Stomach (tissue), 9 donors: ENCODE measurements around the gene MED12L. TPM values are rescaled to one million over a fixed set of nuclear protein-coding genes. Genes with fewer than 3 reads are reported as not detected.

Experiments
- DNase-seq, 2 donors: peaks; one replicate each; pipeline versions ENCODE4 v3.0.0 to v3.0.0-alpha.2; 2013 to 2019
- H3K27ac ChIP-seq, 5 donors: fragments of 200-600 bp in 4 of 5; sonication (generic) in 4 of 5; one replicate each; pipeline ENCODE4 v1.5.1; 2013 to 2019; ENCODE audit warnings: mild to moderate bottlenecking in 1 of 5, moderate library complexity in 1 of 5
- H3K27me3 ChIP-seq, 3 donors: fragments of 200-600 bp; sonication (generic); one replicate each; pipeline ENCODE4 v1.5.1; 2017 to 2019; ENCODE audit warnings: mixed run types in 1 of 3
- H3K36me3 ChIP-seq, 4 donors: fragments of 200-600 bp; sonication (generic); 1 replicate in 3 of 4; 2 replicates in 1 of 4; pipeline ENCODE4 v1.5.1; 2016 to 2019
- H3K4me1 ChIP-seq, 4 donors: fragments of 200-600 bp; sonication (generic); one replicate each; pipeline ENCODE4 v1.5.1; 2016 to 2019
- H3K4me3 ChIP-seq, 4 donors: fragments of 200-600 bp; sonication (generic) in 3 of 4; one replicate each; pipeline ENCODE4 v1.5.1; 2016 to 2019; ENCODE audit warnings: mild to moderate bottlenecking in 1 of 4
- H3K9me3 ChIP-seq, 4 donors: fragments of 200-600 bp; sonication (generic); one replicate each; pipeline ENCODE4 v1.5.1; 2016 to 2019
- CTCF ChIP-seq, 7 experiments: fragments of 450-650 bp in 4 of 7; fragments of 200-600 bp in 3 of 7; sonication (generic) in 3 of 7; IDR thresholded peaks; one replicate each; pipeline ENCODE4 v1.5.1; 2016 to 2019; ENCODE audit warnings: antibody characterized with exemption in 7 of 7, control low read depth in 2 of 7, mild to moderate bottlenecking in 1 of 7
- EP300 ChIP-seq: sonication (generic); formaldehyde crosslinking; IDR thresholded peaks from one replicate; pipeline ENCODE4 v1.6.1; 2017; ENCODE audit warnings: antibody characterized with exemption
- POLR2A ChIP-seq, 4 donors: fragments of 450-650 bp; IDR thresholded peaks; one replicate each; pipeline ENCODE4 v1.6.1; 2016; ENCODE audit warnings: antibody characterized with exemption in 4 of 4, control low read depth in 2 of 4, mild to moderate bottlenecking in 1 of 4, moderate library complexity in 1 of 4
- POLR2AphosphoS5 ChIP-seq, 3 donors: sonication (generic); formaldehyde crosslinking; IDR thresholded peaks; one replicate each; pipeline ENCODE4 v1.6.1; 2016; ENCODE audit warnings: antibody characterized with exemption in 3 of 3
- WGBS, 5 donors: extraction: QIAGEN DNeasy Blood & Tissue Kit in 3 of 5; methylation state at CpG; one replicate each; pipeline versions ENCODE4 v1.1.5 to v1.1.7; 2013 to 2018; 5-methylcytosine and 5-hydroxymethylcytosine counted together
- intact Hi-C: fragments of 100-400 bp; cut with DNase I; formaldehyde crosslinking; loops from one replicate; pipeline ENCODE4 v1.15.1; 2023; ENCODE audit warnings: low total_unique reads
- polyA plus RNA-seq, 3 donors: library from polyadenylated mRNA; stranded (reverse); fragments of 200-250 nt; gene quantifications; one replicate each; pipeline ENCODE4 v1.2.3, GENCODE V29; 2013
- total RNA-seq, 5 donors: library from RNA; depleted of rRNA; stranded (reverse); fragments of >200 nt; gene quantifications; one replicate each; pipeline versions ENCODE4 v1.1.0 to v1.2.3, GENCODE V29; 2014 to 2016
- donor health status: healthy with polysubstance abuse.
- donor health status: Bipolar disorder and iron deficiency.
- donor health status: healthy.

MED12L gene
- total and polyA plus RNA-seq, 8 donors = 0.06 to 2.9 (median 0.36) TPM; not detected in 2

GRCh38 chr3:151123827-151124226 is 38.4 kb downstream of the MED12L start:
- Histone ChIP-seq H3K9me3 (no peaks in the 10 kb centered on the region), H3K4me3 (no peak overlapping the region), H3K36me3 (no peaks in the 10 kb centered on the region), H3K4me1 (no peaks in the 10 kb centered on the region), H3K27me3 (no peaks in the 10 kb centered on the region), H3K27ac (no peak overlapping the region)
- DNase-seq = no peak
- TF ChIP-seq EP300 = no peak
- no peak for TF ChIP-seq CTCF (IDR thresholded peaks at IDR 0.05)
- no peak for TF ChIP-seq POLR2A (IDR thresholded peaks at IDR 0.05)
- TF ChIP-seq POLR2AphosphoS5 (IDR thresholded peaks at IDR 0.05) = no peak
- intact Hi-C loops = loop anchor here (10.0 kb wide), 1 partner anchor 189 kb away; no protein-coding TSS in a partner anchor

GRCh38 chr3:151124476-151124875 is 39.0 kb downstream of the MED12L start:
- Histone ChIP-seq H3K27me3 (no peaks in the 10 kb centered on the region), H3K4me1 (no peaks in the 10 kb centered on the region), H3K4me3 (no peak overlapping the region), H3K36me3 (no peaks in the 10 kb centered on the region), H3K27ac (no peak overlapping the region), H3K9me3 (no peaks in the 10 kb centered on the region)
- TF ChIP-seq EP300 (no peak), POLR2AphosphoS5 (IDR thresholded peaks at IDR 0.05) (no peak), POLR2A (IDR thresholded peaks at IDR 0.05) (no peak), CTCF (IDR thresholded peaks at IDR 0.05) (no peak)
- intact Hi-C loops = loop anchor here (10.0 kb wide), 1 partner anchor 190 kb away; no protein-coding TSS in a partner anchor
- no peak for DNase-seq
- WGBS, 5 donors = 71 to 87% (median 81%) methylated on average over 4 of the region's 4 CpGs

GRCh38 chr3:151130428-151130827 is 45.0 kb downstream of the MED12L start:
- no peaks in the 10 kb centered on the region for H3K9me3 ChIP-seq
- H3K36me3 ChIP-seq = no peaks in the 10 kb centered on the region
- DNase-seq = peak in 1 of 2 donors; percentile 67
- 64 to 89% (median 78%) methylated on average over 8 of the region's 8 CpGs for WGBS, 5 donors
- TF ChIP-seq EP300 (no peak), CTCF (IDR thresholded peaks at IDR 0.05) (no peak), POLR2AphosphoS5 (IDR thresholded peaks at IDR 0.05) (no peak), POLR2A (IDR thresholded peaks at IDR 0.05) (no peak)
- intact Hi-C loops = no loop called here
- no peaks in the 10 kb centered on the region for H3K27me3 ChIP-seq
- no peaks in the 10 kb centered on the region for H3K4me1 ChIP-seq
- no peak overlapping the region for H3K4me3 ChIP-seq
- no peak overlapping the region for H3K27ac ChIP-seq

GRCh38 chr3:151133175-151133574 is 47.7 kb downstream of the MED12L start:
- H3K4me3 ChIP-seq = no peak overlapping the region
- DNase-seq = no peak
- intact Hi-C loops = no loop called here
- no peaks in the 10 kb centered on the region for H3K36me3 ChIP-seq
- no peak overlapping the region for H3K27ac ChIP-seq
- 51 to 65% (median 61%) methylated on average over 3 of the region's 3 CpGs for WGBS, 5 donors
- no peaks in the 10 kb centered on the region for H3K4me1 ChIP-seq
- H3K27me3 ChIP-seq = no peaks in the 10 kb centered on the region
- no peak for TF ChIP-seq POLR2A (IDR thresholded peaks at IDR 0.05)
- TF ChIP-seq CTCF (IDR thresholded peaks at IDR 0.05) = no peak
- no peak for TF ChIP-seq POLR2AphosphoS5 (IDR thresholded peaks at IDR 0.05)
- TF ChIP-seq EP300 = no peak
- peaks cover 0 to 8% (median 2%) of the 10 kb centered on the region in 4 donors for H3K9me3 ChIP-seq
